ENCODE data around the gene NBEAL2. TPM values are rescaled to one million over a fixed set of nuclear protein-coding genes. Genes with fewer than 3 reads are reported as not detected.

NBEAL2 gene
- total and polyA plus RNA-seq, 2 of the 8 experiments (the other 6 are each of a cell fraction or from before 2014, with no cell fraction given) = 27.3 to 46.9 TPM

DNA sequence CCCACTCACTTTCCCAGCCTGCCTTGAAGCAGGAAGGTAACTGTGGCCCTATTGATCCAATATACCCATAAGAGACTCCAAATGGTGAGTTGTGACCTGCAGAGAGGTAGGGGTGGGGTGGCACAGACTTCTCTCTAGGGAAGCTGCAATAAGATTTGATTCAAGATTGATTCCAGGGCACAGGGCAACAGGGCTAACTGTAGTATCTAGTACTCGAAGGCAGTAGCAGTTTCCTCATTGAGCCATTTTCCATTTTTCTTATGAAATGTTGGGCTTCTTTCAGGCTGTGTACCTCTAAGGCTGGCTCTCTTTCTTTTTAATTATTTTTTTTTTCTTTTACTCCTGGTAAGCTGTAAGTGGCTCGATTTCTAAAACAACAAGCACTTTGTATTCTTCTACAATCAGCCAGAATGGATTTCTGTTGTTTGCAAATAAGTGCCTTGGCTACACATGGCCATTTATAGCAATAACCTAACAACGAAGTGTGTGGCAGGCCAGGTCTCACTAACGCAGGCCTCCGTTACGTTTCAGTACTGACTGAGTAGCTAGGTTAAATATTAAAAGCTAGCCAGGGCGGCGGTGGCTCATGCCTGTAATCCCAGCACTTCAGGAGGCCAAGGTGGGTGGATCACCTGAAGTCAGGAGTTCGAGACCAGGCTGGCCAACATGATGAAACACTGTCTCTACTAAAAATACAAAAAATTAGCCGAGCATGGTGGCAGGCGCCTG, 22.2 kb upstream of the NBEAL2 start:
- Histone ChIP-seq H3K9me3 (ENCODE audit: insufficient read depth in 2 of 2, low read depth in 1 of 2, low read length in 1 of 2) (no peaks in the 10 kb centered on the region), H3K36me3 (ENCODE audit: control insufficient read depth in 2 of 4, insufficient read depth in 4 of 4, low read length in 3 of 4) (no peaks in the 10 kb centered on the region), H3K4me1 (replicated peaks in 1 of 4; ENCODE audit: control insufficient read depth in 3 of 4, insufficient read depth in 4 of 4, low read length in 3 of 4) (peaks cover 4 to 13% (median 7%) of the 10 kb centered on the region in 4 experiments; a peak in 5 of 7 replicates), H3K79me2 (ENCODE audit: control insufficient read depth in 1 of 2, insufficient read depth in 2 of 2, low read length in 2 of 2) (peaks cover 47 to 95% of the 10 kb centered on the region in 2 experiments), H3K4me3 (ENCODE audit: extremely low read depth in 1 of 4, insufficient read depth in 2 of 4, low read depth in 3 of 4, low read length in 4 of 4) (no peak overlapping the region), H2BK12ac (ENCODE audit: low read depth, low read length) (no peak overlapping the region), H4K8ac (ENCODE audit: extremely low read depth, insufficient read depth, low read length) (no peak overlapping the region), H2AK5ac (ENCODE audit: low read depth, low read length) (no peak overlapping the region), H2AFZ (ENCODE audit: low read length) (no peak overlapping the region), H2BK15ac (ENCODE audit: low read length) (no peak overlapping the region), H3K27me3 (replicated peaks in 1 of 4; ENCODE audit: control insufficient read depth in 3 of 4, extremely low read depth in 1 of 4, insufficient read depth in 3 of 4, low read length in 3 of 4) (no peaks in the 10 kb centered on the region), H3K14ac (ENCODE audit: insufficient read length) (no peak overlapping the region), H3K18ac (ENCODE audit: extremely low read depth, low read length) (no peak overlapping the region), H3K56ac (replicated peaks; ENCODE audit: insufficient read length, low read depth, low read length) (no peak overlapping the region), H4K91ac (replicated peaks; ENCODE audit: insufficient read length, low read length) (no peak overlapping the region), H2BK20ac (ENCODE audit: low read length) (no peak overlapping the region), H3K79me1 (ENCODE audit: low read depth, low read length) (peaks cover 55% of the 10 kb centered on the region), H3K9ac (replicated peaks in 1 of 4; ENCODE audit: extremely low read depth in 1 of 4, low read depth in 3 of 4, low read length in 3 of 4) (no peak overlapping the region), H3K4me2 (ENCODE audit: insufficient read depth in 1 of 2, low read depth in 2 of 2, low read length in 2 of 2) (no peak overlapping the region), H2BK5ac (ENCODE audit: low read depth, low read length) (no peak overlapping the region), H4K20me1 (replicated peaks in 1 of 2; ENCODE audit: control insufficient read depth in 1 of 2, insufficient read depth in 2 of 2, low read length in 2 of 2) (peaks cover 31 to 55% of the 10 kb centered on the region in 2 experiments), H3K4ac (replicated peaks; ENCODE audit: insufficient read length, low read depth, low read length) (no peak overlapping the region), H4K5ac (ENCODE audit: insufficient read length, low read depth, low read length) (no peak overlapping the region), H3K23me2 (ENCODE audit: low read depth, low read length) (peaks cover 4% of the 10 kb centered on the region), H3K23ac (ENCODE audit: insufficient read length) (no peak overlapping the region), H2BK120ac (replicated peaks; ENCODE audit: low read depth, low read length) (no peak overlapping the region), H3K27ac (ENCODE audit: low read depth, low read length) (no peak overlapping the region)
- 80% methylated on average over 11 of the region's 11 CpGs; no CpG with 5 or more reads in 1 of the 2 experiments for WGBS, 2 experiments (ENCODE audit: extremely low coverage in 1 of 2, insufficient coverage in 1 of 2, insufficient read length in 1 of 2, insufficient replicate concordance in 2 of 2, low coverage in 1 of 2, low lambda C conversion rate in 2 of 2, missing lambda C conversion rate in 1 of 2)
- no peak for FAIRE-seq
- ChIA-PET POLR2A (ENCODE audit: partially characterized antibody) (interaction anchor here (0.9 to 1.4 kb wide), 2 partner anchors 23 to 52 kb away, joined by 4 to 5 read pairs; partner anchors contain the start of gene NBEAL2), CTCF (ENCODE audit: partially characterized antibody) (interaction anchor here (1.2 to 1.9 kb wide), 5 partner anchors 22 to 283 kb away, joined by 3 to 10 read pairs (median 3); no protein-coding TSS in a partner anchor)
- no peak for DNase-seq (ENCODE audit: low read depth in 1 of 2, low spot score in 2 of 2)
- no peak for TF ChIP-seq BRCA1 (IDR thresholded peaks at IDR 0.05; ENCODE audit: low read depth, low read length)
- no peak for TF ChIP-seq RAD21 (IDR thresholded peaks at IDR 0.05 in 1 of 2, conservative IDR thresholded peaks at IDR 0.05 in 1 of 2; ENCODE audit: low read depth in 2 of 2, low read length in 2 of 2)
- TF ChIP-seq GTF2F1 (IDR thresholded peaks at IDR 0.05; ENCODE audit: borderline replicate concordance, low read depth, low read length) = no peak
- no peak for TF ChIP-seq GABPA (IDR thresholded peaks at IDR 0.05; ENCODE audit: borderline replicate concordance, insufficient read depth, low read length)
- no peak for TF ChIP-seq KDM4A (IDR thresholded peaks at IDR 0.05; ENCODE audit: low read depth, low read length, severe bottlenecking)
- TF ChIP-seq MAX (IDR thresholded peaks at IDR 0.05) = no peak
- TF ChIP-seq FOSL1 (IDR thresholded peaks at IDR 0.05; ENCODE audit: insufficient read depth, low read depth, low read length) = no peak
- no peak for TF ChIP-seq TBP (IDR thresholded peaks at IDR 0.05; ENCODE audit: low read depth, low read length)
- no peak for TF ChIP-seq CEBPB (IDR thresholded peaks at IDR 0.05; ENCODE audit: low read depth, low read length)
- TF ChIP-seq PHF8 (conservative IDR thresholded peaks at IDR 0.05; ENCODE audit: low read depth, low read length) = no peak
- TF ChIP-seq CTBP2 (IDR thresholded peaks at IDR 0.05; ENCODE audit: borderline replicate concordance, insufficient read depth, insufficient read length, low read length) = no peak
- TF ChIP-seq JUN (IDR thresholded peaks at IDR 0.05; ENCODE audit: low read depth, low read length) = no peak
